SK-N-SH (cell line): ENCODE data around the gene ABCG1. TPM values are rescaled to one million over a fixed set of nuclear protein-coding genes. Genes with fewer than 3 reads are reported as not detected.

Experiments
- CTCF ChIA-PET: fragments of 300-600, 350-600 bp; formaldehyde crosslinking; extraction: SDS; loops from one replicate; lab custom pipeline; 2021; lab: Yijun Ruan, JAX
- POLR2A ChIA-PET: fragments of 350-600 bp; sonication (Branson Sonifier 250); formaldehyde crosslinking; extraction: SDS; loops from one replicate; lab custom pipeline; 2020; ENCODE audit warnings: antibody characterized with exemption, inconsistent platforms; lab: Yijun Ruan, JAX
- DNase-seq: peaks from one replicate; pipeline ENCODE4 v3.0.0; 2012
- H2AFZ ChIP-seq: fragments of 200-600 bp; sonication (generic); 2 replicates; pipeline ENCODE4 v1.8.1; 2016; ENCODE audit warnings: antibody characterized with exemption, mild to moderate bottlenecking, low read depth
- H3F3A ChIP-seq: fragments of 200-600 bp; sonication (generic); replicated peaks from 2 replicates; pipeline ENCODE3; 2016; ENCODE audit warnings: antibody characterized with exemption, mild to moderate bottlenecking; ENCODE audit not compliant: insufficient read depth
- H3K27ac ChIP-seq, 2 experiments: fragments of 200-500 bp in 1 of 2; fragments of 200-600 bp in 1 of 2; sonication (Bioruptor generic) in 1 of 2; sonication (generic), shearing (Covaris generic) in 1 of 2; 2 replicates each; pipeline versions ENCODE4 v1.5.1 to v1.6.1; 2014 to 2016; ENCODE audit warnings: low read depth in 2 of 2, inconsistent platforms in 1 of 2, low read length in 1 of 2, mild to moderate bottlenecking in 1 of 2, mixed read lengths in 1 of 2
- H3K27me3 ChIP-seq: fragments of 200-600 bp; sonication (generic), shearing (Covaris generic); 2 replicates; pipeline ENCODE4 v1.6.1; 2016; ENCODE audit warnings: mixed run types; ENCODE audit not compliant: insufficient read depth
- H3K36me3 ChIP-seq, 2 experiments: fragments of 200-500 bp in 1 of 2; fragments of 200-600 bp in 1 of 2; sonication (Bioruptor generic) in 1 of 2; sonication (generic) in 1 of 2; replicated peaks in 1 of 2; 2 replicates each; pipeline versions ENCODE3 to v1.5.1; 2014 to 2016; ENCODE audit warnings: low read length in 1 of 2, mild to moderate bottlenecking in 1 of 2; ENCODE audit not compliant: insufficient read depth in 2 of 2, control insufficient read depth in 1 of 2
- H3K4me1 ChIP-seq, 2 experiments: fragments of 200-500 bp in 1 of 2; fragments of 200-600 bp in 1 of 2; sonication (Bioruptor generic) in 1 of 2; sonication (generic), shearing (Covaris generic) in 1 of 2; 2 replicates each; pipeline versions ENCODE4 v1.5.1 to v1.6.1; 2014 to 2016; ENCODE audit warnings: low read depth in 1 of 2, low read length in 1 of 2, mixed run types in 1 of 2; ENCODE audit not compliant: insufficient read depth in 2 of 2, control insufficient read depth in 1 of 2
- H3K4me2 ChIP-seq: fragments of 200-600 bp; sonication (generic), shearing (Covaris generic); 2 replicates; pipeline ENCODE4 v1.6.1; 2017; ENCODE audit warnings: mixed run types
- H3K4me3 ChIP-seq, 2 experiments: fragments of 200-500 bp in 1 of 2; fragments of 200-600 bp in 1 of 2; sonication (Bioruptor generic) in 1 of 2; sonication (generic), shearing (Covaris generic) in 1 of 2; 2 replicates each; pipeline versions ENCODE4 v1.5.1 to v1.8.1; 2014 to 2016; ENCODE audit warnings: low read depth in 2 of 2, inconsistent platforms in 1 of 2, low read length in 1 of 2, mild to moderate bottlenecking in 1 of 2, mixed read lengths in 1 of 2, moderate library complexity in 1 of 2
- H3K79me2 ChIP-seq: fragments of 200-600 bp; sonication (generic); 2 replicates; pipeline ENCODE4 v1.8.1; 2017; ENCODE audit warnings: mild to moderate bottlenecking; ENCODE audit not compliant: insufficient read depth
- H3K9ac ChIP-seq: fragments of 200-600 bp; sonication (generic); 2 replicates; pipeline ENCODE4 v1.6.1; 2017; ENCODE audit warnings: mixed run types
- H3K9me2 ChIP-seq: fragments of 200-600 bp; sonication (generic); 2 replicates; pipeline ENCODE4 v1.6.1; 2017; ENCODE audit warnings: mixed run types
- H3K9me3 ChIP-seq: fragments of 200-600 bp; sonication (generic); 2 replicates; pipeline ENCODE4 v1.6.1; 2017; ENCODE audit warnings: mixed run types, mild to moderate bottlenecking, moderate library complexity
- H4K20me1 ChIP-seq: fragments of 200-600 bp; sonication (generic); 2 replicates; pipeline ENCODE4 v1.6.1; 2017; ENCODE audit warnings: mild to moderate bottlenecking, mixed run types; ENCODE audit not compliant: insufficient read depth
- ELF1 ChIP-seq: IDR thresholded peaks from 2 replicates; pipeline ENCODE4 v1.4.0; 2012
- EZH2phosphoT487 ChIP-seq: fragments of 200-600 bp; sonication (generic); IDR thresholded peaks from 2 replicates; pipeline ENCODE4 v1.6.1; 2017; ENCODE audit warnings: low read depth, mixed run types, mild to moderate bottlenecking, antibody characterized with exemption, moderate library complexity, borderline replicate concordance
- FOXJ3 ChIP-seq: sonication (generic); formaldehyde crosslinking; IDR thresholded peaks from 2 replicates; pipeline ENCODE4 v1.5.1; 2020; ENCODE audit warnings: mild to moderate bottlenecking, missing genetic modification reagents
- FOXM1 ChIP-seq: IDR thresholded peaks from 2 replicates; pipeline ENCODE4 v1.4.0; 2012; ENCODE audit warnings: low read depth, mild to moderate bottlenecking
- GABPA ChIP-seq: IDR thresholded peaks from 2 replicates; pipeline ENCODE4 v1.4.0; 2012; ENCODE audit warnings: low read depth, mild to moderate bottlenecking
- IRF3 ChIP-seq: fragments of 150-350 bp; IDR thresholded peaks from 2 replicates; pipeline ENCODE4 v1.6.1; 2016; ENCODE audit warnings: mild to moderate bottlenecking, low read depth, low read length
- JUND ChIP-seq: IDR thresholded peaks from 2 replicates; pipeline ENCODE4 v1.4.0; 2012
- MXI1 ChIP-seq: IDR thresholded peaks from 2 replicates; pipeline ENCODE4 v1.6.1; 2012; ENCODE audit warnings: mild to moderate bottlenecking, low read depth, low read length, improper control_type of control experiment
- NFIC ChIP-seq: IDR thresholded peaks from 2 replicates; pipeline ENCODE4 v1.4.0; 2012; ENCODE audit warnings: borderline replicate concordance
- RAD21 ChIP-seq: IDR thresholded peaks from 2 replicates; pipeline ENCODE4 v1.6.1; 2012; ENCODE audit warnings: mild to moderate bottlenecking, low read length
- REST ChIP-seq: IDR thresholded peaks from 2 replicates; pipeline ENCODE4 v1.6.1; 2012; ENCODE audit warnings: mild to moderate bottlenecking, low read depth, low read length, moderate library complexity
- RXRA ChIP-seq: IDR thresholded peaks from 2 replicates; pipeline ENCODE4 v1.4.0; 2012; ENCODE audit warnings: low read depth, mild to moderate bottlenecking, borderline replicate concordance
- USF1 ChIP-seq: IDR thresholded peaks from 2 replicates; pipeline ENCODE4 v1.4.0; 2012; ENCODE audit warnings: low read depth, borderline replicate concordance
- YY1 ChIP-seq: IDR thresholded peaks from 2 replicates; pipeline ENCODE4 v1.4.0; 2012; ENCODE audit warnings: low read depth, mild to moderate bottlenecking
- ZBTB33 ChIP-seq: IDR thresholded peaks from 2 replicates; pipeline ENCODE4 v1.4.0; 2012; ENCODE audit warnings: low read depth, borderline replicate concordance
- WGBS: methylation state at CpG from one replicate; pipeline ENCODE4 v1.1.6; 2017; ENCODE audit warnings: low lambda C conversion rate; 5-methylcytosine and 5-hydroxymethylcytosine counted together
- polyA plus RNA-seq, 3 experiments: library from polyadenylated mRNA; depleted of rRNA; stranded (reverse); fragments of >200 nt; gene quantifications; 2 replicates each; pipeline ENCODE4 v1.2.3, GENCODE V29; 2012

Gene ABCG1
- polyA plus RNA-seq, 1 of the 3 experiments (the other 2 are of a cell fraction): 0.07 TPM

- no peaks in the 10 kb centered on the region for H3K9me3 ChIP-seq
- no peak overlapping the region for H3K9ac ChIP-seq
- ChIA-PET CTCF (interaction anchor here (2.4 kb wide), 1 partner anchor 11 kb away, joined by 11 read pairs; no protein-coding TSS in a partner anchor), POLR2A (no interaction called here)
- H3K36me3 ChIP-seq: no peaks in the 10 kb centered on the region
- no peaks in the 10 kb centered on the region for H4K20me1 ChIP-seq
- H2AFZ ChIP-seq: no peak overlapping the region
- no peak overlapping the region for H3K27ac ChIP-seq
- no peak overlapping the region for H3K4me3 ChIP-seq
- no peaks in the 10 kb centered on the region for H3F3A ChIP-seq
- WGBS: 51% methylated on average over 9 of the region's 9 CpGs
- no peaks in the 10 kb centered on the region for H3K79me2 ChIP-seq
- H3K4me2 ChIP-seq: no peak overlapping the region
- peaks cover 0 to 35% of the 10 kb centered on the region in 2 experiments; a peak in 2 of 4 replicates for H3K4me1 ChIP-seq
- H3K9me2 ChIP-seq: no peaks in the 10 kb centered on the region
- no peak for DNase-seq
- TF ChIP-seq MXI1: no peak
- no peak for TF ChIP-seq GABPA
- TF ChIP-seq EZH2phosphoT487: no peak
- TF ChIP-seq FOXM1: no peak
- TF ChIP-seq USF1: no peak
- TF ChIP-seq ZBTB33: no peak
- H3K27me3 ChIP-seq: peaks cover 11% of the 10 kb centered on the region; the same call in 1 of the 2 replicates
These were observed 4.0 kb downstream of the ABCG1 start for GRCh38 chr21:42222821-42223390.

- H3K27ac ChIP-seq: no peak overlapping the region
- H3K79me2 ChIP-seq: no peaks in the 10 kb centered on the region
- H3K4me2 ChIP-seq: no peak overlapping the region
- peaks cover 11% of the 10 kb centered on the region; the same call in 1 of the 2 replicates for H3K27me3 ChIP-seq
- no peak for DNase-seq
- H3K9me3 ChIP-seq: no peaks in the 10 kb centered on the region
- H3K9ac ChIP-seq: no peak overlapping the region
- H2AFZ ChIP-seq: no peak overlapping the region
- no peaks in the 10 kb centered on the region for H3K36me3 ChIP-seq
- ChIA-PET POLR2A (interaction anchor here (0.9 kb wide), 1 partner anchor 11 kb away, joined by 3 read pairs; no protein-coding TSS in a partner anchor), CTCF (interaction anchor here (2.4 kb wide), 1 partner anchor 10 kb away, joined by 11 read pairs; no protein-coding TSS in a partner anchor)
- no peaks in the 10 kb centered on the region for H3F3A ChIP-seq
- 54% methylated on average over 13 of the region's 15 CpGs for WGBS
- no peak overlapping the region for H3K4me3 ChIP-seq
- H3K9me2 ChIP-seq: no peaks in the 10 kb centered on the region
- peaks cover 0 to 41% of the 10 kb centered on the region in 2 experiments; a peak in 2 of 4 replicates for H3K4me1 ChIP-seq
- no peaks in the 10 kb centered on the region for H4K20me1 ChIP-seq
- no peak for TF ChIP-seq IRF3
- no peak for TF ChIP-seq ELF1
- TF ChIP-seq RAD21: no peak
- TF ChIP-seq NFIC: no peak
- no peak for TF ChIP-seq RXRA
- TF ChIP-seq REST: no peak
- no peak for TF ChIP-seq YY1
- TF ChIP-seq JUND: no peak
- no peak for TF ChIP-seq MXI1
- TF ChIP-seq GABPA: no peak
- no peak for TF ChIP-seq FOXJ3
- no peak for TF ChIP-seq ZBTB33
These were observed 5.1 kb downstream of the ABCG1 start for GRCh38 chr21:42223826-42224575.
